Nucleus accumbens (tissue), 56 donors: ENCODE data around the gene MORC3.
"Not testable (repeated sequence)": the region's sequence is repeated elsewhere in the genome, so short reads cannot be mapped to it uniquely, and the experiment has no call there.

Source experiments
- DNase-seq, 56 donors: peaks; one replicate each; lab custom pipeline; 2025; lab: John Stamatoyannopoulos, UW

Gene MORC3

DNA sequence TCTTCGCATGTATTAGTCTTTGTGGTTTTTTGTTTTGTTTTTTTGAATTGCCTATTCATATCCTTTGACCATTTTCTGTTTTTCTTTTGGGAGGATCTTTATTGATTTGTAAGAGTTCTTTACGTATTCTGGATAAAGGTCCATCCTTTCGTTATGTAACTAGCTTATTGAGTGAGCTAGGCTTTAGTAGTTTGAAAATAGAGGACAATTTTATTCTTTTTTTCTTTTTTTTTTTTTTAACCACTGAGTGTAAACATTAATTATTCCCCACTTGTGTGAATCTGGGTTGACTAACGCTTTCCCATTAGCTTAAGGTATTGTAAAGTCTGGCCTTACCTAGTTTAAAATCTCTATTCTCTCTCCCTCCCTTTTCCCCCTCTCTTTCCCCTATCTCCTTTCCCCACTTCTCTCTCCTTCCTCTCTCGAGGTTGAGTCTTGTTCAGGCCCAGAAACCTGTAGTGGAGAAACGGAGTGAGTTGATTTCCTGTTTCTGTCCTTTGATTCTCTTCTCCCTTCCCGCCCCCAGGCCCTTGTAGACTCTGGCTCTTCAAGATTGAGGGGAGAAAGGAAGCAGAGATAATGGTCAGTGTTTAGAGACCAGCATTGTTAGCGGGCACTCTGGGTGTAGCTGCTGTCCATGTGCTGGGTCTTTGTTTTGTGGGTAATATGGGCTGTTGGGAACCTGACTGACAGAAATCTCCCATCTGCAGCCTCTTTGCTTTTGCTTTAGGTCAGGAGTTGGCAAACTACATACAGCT lies 1.5 kb downstream of the MORC3 start:
- peak in 13 of 56 donors; percentile 3 to 22 (median 8) for DNase-seq

DNA sequence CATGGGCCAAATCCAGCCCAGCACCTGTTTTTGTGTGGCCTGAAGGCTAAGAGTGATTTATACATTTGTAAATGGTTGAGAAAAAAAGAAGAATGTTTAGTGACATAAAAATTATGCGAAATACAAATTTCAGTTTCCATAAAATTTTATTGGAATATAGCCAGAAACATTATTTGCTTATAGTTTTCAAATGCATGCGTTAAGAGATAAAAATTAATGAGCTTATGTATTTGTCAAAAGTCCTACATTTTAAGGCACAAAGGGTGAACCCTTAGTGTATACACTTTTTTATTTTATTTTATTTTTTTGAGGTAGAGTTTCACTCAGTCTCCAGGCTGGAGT lies 2.1 kb downstream of the MORC3 start:
- DNase-seq: no peak

DNA sequence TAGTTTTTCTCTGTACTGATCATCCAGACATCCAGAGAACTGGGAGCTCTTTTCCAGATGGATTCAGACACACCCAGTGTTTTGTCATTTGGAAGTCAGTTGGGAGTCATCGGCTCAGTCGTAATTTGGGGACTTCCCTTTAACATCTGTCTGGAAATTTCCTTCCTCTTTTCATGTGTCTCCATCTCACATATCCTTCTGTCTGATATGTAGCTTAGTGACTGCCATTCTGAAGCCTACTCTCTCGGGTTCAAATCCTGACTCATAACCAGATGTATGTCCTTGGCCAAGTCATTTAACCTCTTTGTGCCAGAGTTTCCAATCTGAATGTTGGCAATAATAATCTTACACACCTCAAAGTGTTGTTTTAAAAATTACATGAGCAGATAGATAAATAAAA lies 3.0 kb downstream of the MORC3 start:
- no peak for DNase-seq

DNA sequence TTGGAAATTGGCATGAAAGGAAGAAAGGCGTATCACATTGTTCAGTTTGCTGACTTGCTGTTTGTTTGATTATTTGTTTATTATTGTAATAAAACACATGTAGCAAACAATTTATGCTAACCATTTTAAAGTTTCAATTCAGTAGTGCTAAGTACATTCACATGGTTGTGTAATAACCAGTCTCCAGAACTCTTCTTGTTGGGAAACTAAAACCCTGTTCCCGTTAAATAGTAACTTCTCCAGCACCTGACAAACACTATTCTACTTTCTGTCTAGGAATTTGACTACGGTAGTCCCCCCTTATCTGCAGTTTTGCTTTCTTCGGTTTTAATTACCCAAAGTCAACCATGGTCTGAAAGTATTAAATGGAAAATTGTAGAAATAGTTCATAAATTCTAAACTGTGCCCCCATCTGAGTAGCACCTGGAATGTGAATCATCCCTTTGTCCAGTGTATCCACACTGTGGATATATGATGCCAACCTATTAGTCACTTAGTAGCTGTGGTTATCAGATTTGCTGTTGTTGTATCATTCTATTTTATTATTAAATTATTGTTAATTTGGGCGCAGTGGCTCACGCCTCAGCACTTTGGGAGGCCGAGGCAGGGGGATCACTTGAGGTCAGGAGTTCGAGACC lies 5.5 kb downstream of the MORC3 start:
- DNase-seq: no peak

DNA sequence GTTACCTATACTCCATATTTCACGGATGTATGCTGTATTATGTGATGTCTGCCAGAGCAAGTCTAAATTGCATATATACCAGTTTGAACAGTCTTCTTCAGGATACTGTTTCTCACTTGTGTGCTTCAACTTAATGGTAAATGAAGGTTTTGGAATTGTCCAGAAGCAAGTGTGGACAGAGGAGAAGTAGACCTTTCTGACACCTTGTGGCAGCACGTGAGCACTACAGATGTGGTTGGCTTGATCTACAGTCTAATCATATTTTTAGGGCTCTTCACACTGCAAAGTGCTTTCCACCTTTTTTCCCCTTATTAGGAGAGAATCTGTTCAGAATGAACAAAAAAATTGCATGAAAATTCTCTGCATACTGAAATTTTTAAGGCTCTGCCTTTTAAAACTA lies 10.9 kb downstream of the MORC3 start:
- peak in 17 of 56 donors; percentile 2 to 59 (median 11) for DNase-seq

DNA sequence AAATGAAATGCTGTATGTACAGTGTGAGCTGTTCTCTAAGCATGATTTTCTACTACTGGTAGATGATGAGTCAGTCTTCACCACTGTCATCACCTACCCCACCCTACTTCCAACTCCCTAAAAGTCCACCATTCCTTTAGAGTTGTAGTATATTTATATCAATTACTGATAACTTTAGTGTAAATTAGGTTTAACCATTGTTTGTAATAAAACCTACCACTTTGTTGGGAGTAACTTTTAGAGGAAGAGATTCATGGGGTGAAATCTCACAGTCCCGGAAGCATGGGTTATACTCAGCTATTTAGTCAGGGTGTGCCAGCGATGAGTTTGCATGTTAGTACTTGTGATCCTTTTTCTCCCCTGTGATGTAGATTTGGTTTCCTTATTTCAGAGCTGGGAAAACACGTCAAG lies 17.1 kb downstream of the MORC3 start:
- DNase-seq: no peak

DNA sequence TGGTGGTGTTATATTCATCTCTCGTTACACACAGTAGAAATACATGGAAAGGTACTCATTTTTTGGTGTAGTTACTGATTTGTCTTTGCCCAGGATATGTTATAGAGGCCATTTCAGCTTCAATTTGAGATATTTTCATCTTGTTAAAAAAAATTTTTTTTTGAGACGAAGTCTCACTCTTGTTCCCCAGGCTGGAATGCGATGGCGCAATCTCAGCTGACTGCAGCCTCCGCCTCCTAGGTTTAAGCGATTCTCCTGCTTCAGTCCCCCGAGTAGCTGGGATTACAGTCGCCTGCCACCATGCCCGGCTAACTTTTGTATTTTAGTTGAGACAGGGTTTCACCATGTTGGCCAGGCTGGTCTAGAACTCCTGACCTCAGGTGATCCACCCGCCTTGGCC lies 19.0 kb downstream of the MORC3 start:
- no peak for DNase-seq

DNA sequence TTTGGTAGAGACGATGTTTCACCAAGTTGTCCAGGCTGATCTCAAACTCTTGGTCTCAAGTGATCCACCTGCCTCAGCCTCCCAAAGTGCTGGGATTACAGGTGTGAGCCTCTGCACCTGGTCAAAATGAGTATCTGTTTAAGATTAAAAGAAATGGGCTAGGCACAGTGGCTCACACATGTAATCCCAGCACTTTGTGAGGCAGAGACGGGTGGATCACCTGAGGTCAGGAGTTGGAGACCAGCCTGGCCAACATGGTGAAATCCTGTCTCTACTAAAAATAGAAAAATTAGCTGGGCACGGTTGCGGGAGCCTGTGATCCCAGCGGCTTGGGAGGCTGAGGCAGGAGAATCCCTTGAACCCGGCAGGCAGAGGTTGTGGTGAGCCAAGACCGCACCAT lies 22.6 kb downstream of the MORC3 start:
- DNase-seq: not testable (repeated sequence)

DNA sequence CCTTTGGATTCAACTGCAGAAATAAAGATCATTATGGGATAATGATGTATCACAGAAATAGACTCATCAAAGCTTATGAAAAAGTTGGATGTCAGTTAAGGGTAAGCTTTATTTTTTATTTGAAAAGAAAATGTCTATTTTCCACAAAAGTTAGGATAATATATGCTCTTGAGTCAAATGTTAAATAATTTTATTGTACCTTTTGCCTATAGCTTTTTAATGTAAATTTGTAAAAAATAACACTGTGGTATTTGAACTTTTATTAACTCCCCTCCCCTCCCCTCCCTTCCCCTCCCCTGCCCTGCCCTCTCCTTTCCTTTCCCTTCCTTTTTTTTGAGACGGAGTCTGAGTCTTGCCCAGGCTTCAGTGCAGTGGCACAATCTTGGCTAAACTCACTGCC lies 24.9 kb downstream of the MORC3 start:
- no peak for DNase-seq

DNA sequence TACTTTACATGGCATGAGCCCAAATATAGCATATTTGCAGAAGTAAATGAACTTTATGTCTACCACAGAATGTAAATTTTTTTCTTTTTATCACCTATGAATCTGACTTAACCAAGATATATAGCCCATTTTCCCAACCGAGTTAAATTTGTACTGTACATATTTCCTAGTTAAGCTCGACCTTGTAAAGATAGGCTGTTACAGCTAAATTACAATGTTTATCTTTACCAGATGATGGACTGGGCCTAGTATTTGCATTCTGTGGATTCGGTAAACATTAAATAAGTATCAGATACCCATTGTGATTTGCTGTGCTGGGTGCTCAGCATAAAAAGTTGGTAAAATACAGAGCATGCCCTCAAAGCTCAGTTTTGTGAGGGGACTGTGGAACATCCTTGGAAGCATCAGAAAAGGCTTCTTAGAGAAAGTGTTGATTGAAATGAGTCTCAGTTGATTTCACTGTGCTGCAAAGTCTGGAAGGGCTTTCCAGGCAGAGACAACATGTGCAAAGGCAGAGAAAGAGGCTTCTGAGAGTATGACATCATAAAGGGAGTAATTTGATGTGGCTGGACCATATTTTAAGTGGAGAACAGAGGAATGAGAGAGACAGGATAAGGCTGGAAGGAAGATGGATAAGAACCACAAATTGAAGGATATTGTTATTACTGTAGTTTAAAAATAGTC lies 27.4 kb downstream of the MORC3 start:
- no peak for DNase-seq

DNA sequence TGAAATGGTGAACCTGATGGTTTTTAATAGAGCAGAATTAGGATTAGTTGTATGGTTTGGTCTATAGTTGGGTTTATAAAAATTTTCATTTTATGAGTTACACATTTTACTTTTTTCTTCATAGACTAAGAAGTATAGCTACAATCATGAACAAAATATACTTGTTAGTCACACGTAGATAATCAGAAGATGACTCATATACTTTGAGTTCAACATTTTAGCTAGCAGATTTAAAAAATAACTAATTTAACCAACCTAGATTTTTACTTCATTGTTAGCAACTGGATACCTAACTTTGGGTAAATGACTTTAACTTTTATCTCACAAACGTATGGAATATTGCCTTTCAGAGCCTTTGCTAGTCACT lies 27.9 kb downstream of the MORC3 start:
- no peak for DNase-seq

DNA sequence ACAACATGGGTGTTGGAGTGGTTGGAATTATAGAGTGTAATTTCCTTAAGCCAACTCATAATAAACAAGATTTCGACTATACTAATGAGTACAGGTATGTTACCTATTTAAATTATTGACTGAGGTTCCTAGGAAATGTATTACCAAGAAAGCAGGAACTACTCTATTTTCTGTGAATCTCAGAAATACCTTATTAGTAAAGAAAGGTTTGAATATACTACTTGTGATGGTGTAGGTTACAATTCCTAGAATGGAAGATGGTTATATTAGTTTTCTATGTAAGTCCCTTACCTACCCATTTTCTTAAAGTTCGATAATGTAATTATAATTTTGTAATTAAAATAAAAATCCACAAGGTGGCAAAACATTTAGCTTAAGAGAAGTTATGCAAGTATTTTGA lies 29.3 kb downstream of the MORC3 start:
- no peak for DNase-seq

DNA sequence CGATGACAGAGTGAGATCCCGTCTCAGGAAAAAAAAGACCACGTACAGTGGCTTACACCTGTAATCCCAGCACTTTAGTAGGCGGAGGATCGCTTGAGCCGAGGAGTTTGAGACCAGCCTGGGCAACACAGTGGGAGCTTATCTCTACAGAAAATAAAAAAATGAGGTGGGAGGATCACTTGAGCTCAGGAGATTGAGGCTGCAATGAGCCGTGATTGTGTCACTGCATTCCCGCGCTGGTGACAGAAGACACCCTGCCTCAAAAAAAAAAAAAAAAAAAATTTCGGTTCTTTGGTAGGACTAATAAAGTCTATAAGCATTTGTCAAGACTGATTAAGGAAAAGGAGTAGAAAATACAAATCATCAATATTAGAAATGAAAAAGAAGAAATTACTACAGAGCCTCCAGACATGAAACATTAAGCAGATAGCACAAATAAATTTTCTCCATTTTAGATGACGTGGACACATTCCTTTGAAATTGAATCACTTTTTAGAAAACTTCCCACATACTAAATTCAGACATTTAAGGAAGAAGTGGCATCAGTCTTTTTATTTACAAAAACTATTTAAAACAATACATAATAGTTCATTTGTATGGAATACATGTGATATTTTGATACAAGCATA lies 30.4 kb downstream of the MORC3 start:
- DNase-seq: no peak

DNA sequence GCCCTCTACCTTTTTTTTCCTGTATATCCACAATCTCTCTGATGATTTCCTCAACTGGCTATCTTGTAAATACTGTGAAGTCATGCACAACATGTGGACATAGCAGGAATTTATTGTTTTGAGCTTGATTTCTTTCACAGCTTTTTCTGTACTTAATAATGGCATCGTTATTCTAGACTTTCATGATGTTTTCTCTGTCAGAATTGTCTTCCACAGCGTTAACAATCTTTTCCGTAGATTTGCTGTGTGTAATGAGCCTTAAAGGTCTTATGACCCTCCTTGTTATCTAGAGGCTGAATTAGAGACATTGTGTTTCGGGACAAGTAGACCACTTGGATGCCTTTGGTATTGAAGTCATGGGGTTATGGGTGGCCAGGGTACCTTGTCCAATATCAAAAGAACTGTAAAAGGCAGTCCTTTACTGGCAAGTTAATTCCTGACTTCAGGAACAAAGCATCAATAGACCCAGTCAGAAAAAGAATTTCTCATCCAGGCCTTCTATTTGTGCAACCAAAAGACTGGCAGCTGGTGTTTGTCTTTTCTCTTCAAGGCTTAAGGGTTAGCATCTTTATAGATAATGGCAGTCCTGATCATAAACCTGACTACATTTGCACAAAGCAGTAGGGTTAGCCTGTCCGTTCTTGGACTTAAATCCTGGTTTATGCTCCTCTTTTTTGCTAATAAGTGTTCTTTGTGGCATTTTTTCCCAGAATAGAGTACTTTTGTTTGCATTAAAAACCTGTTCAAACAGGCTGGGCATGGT lies 35.1 kb downstream of the MORC3 start:
- DNase-seq: no peak

DNA sequence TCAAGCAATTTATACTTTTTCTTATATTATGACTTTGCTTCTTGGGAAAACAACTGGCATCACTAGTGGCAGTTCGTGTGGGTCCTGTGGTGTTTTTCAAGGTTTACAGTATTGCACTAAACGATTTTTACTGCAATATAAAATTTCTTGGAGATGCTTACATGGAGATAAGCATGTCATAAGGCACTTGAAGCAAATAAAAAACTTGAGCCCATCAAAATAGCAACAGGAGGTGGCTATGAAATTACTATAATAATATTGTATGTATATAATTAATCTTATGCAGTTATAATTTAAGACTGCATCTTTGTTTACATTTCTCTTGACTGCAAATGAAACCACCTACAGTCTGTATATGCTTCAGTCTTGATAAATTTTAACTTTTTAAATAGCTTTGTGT lies 35.9 kb downstream of the MORC3 start:
- DNase-seq: no peak

DNA sequence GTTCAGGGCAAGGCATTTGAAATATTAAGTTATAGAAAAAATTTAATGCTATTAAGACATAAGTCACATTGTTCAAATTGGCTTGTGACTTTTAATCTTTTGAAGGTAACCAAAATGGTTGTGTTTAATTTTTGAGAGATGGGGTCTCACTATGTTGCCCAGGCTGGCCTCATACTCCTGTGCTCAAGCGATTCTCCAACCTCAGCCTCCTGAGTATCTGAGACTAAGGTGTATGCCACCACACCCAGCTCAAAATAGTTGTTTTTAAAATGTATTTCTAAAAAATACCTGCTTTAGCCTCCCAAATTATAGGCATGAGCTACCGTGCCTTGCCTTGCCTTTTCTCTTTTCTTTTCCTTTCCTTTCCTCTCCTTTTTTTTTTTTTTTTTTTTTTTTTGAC lies 39.2 kb downstream of the MORC3 start:
- no peak for DNase-seq

DNA sequence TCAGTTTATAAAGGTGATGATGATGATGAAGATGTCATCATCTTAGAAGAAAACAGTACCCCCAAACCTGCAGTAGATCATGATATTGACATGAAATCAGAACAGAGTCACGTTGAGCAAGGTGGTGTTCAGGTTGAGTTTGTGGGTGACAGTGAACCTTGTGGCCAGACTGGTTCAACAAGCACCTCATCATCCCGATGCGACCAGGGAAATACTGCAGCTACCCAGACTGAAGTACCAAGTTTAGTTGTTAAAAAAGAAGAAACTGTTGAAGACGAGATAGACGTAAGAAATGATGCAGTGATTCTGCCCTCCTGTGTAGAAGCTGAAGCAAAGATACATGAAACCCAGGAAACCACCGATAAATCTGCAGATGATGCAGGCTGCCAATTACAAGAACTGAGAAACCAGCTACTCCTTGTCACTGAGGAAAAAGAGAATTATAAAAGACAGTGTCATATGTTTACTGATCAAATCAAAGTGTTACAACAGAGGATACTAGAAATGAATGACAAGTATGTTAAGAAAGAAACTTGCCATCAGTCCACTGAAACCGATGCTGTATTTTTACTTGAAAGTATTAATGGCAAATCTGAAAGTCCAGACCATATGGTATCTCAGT lies 49.2 kb downstream of the MORC3 start:
- no peak for DNase-seq

DNA sequence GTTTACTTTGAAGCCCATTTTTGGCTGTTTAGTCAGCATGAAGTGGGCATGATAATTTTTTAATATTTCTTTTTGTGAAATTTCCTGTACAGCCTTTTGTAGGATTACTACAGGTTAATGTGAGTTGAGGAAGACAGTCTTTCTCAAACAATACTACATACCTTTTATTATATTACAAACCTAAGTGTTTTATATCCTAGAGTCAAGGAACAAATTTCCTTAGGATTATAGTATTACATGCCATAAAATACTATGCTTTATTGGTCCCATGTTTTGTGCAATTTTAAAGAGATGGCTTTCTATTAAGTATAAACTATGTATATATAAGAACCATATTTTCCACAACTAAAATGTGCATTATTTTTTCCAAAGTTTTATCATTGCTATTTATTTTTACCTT lies 56.0 kb downstream of the MORC3 start:
- no peak for DNase-seq

DNA sequence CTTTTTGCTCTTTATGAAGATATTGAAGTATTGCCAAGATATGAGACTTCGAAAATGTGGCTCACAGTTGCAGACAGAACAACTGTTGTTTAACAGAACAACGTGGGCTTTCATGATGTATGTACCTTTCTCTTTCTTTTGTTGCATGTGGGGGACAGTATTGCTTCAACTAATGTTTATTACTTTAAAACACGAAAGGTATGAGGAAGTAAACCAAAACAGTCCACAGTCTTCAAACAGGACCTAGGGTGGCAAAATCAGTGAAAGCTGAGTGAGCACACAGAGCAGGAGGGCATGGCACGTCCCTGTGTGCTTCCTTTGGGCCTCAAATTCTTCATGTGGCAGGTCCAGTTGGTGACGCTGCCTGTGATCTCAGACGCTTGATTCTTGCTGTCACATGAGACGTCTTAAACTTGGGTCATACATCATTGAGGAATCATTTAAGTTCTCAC lies 57.4 kb downstream of the MORC3 start:
- no peak for DNase-seq

DNA sequence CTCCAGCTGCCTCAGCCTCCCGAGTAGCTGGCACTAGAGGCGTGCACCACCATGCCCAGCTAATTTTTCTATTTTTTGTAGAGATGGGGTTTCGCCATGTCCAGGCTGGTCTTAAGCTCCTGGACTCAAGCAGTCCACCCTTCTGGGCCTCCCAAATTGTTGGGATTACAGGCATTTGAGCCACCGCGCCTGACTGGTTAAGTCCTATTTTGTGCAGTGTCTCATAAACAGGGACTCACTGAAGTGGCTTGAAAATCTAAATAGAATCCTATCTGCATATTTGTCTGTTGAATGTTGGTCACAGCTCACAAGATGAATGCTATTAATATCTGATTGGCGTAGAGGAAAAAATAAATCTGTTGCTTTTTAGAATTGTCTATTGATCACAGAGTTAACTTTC lies 59.3 kb downstream of the MORC3 start:
- DNase-seq: no peak
